GM18502 (cell line): Measurements from ENCODE around the gene PLEKHG1.
A peak's percentile ranks its signal among the peaks of the same experiment; 100 is the strongest.

Experiments
- ATAC-seq: cut with Tn5 transposase; IDR thresholded peaks from one replicate; pipeline ENCODE4 v1.9.1; 2021; ENCODE audit warnings: mild to moderate bottlenecking; ENCODE audit not compliant: unreplicated experiment, poor library complexity

The PLEKHG1 gene

GRCh38 chr6:150599199-150600009 lies at the start of gene PLEKHG1:
Gene PLEKHG1, plus strand, starts transcription at chr6:150599885. Its CDS starts 133,797 bp downstream, at chr6:150733682.
- peak; percentile 86 for ATAC-seq

GRCh38 chr6:150550244-150550643 lies 49.4 kb upstream of the PLEKHG1 start:
- ATAC-seq: no peak

GRCh38 chr6:150557043-150557599 lies 42.6 kb upstream of the PLEKHG1 start:
- no peak for ATAC-seq

GRCh38 chr6:150560004-150560883 lies 39.4 kb upstream of the PLEKHG1 start:
- ATAC-seq: no peak

GRCh38 chr6:150560884-150561219 lies 38.8 kb upstream of the PLEKHG1 start:
- ATAC-seq: no peak

GRCh38 chr6:150565945-150566344 lies 33.7 kb upstream of the PLEKHG1 start:
- ATAC-seq: no peak

- ATAC-seq: no peak
These were observed 33.2 kb upstream of the PLEKHG1 start for GRCh38 chr6:150566486-150566885.

GRCh38 chr6:150567380-150567779 lies 32.3 kb upstream of the PLEKHG1 start:
- ATAC-seq: no peak

- no peak for ATAC-seq
These were observed 31.8 kb upstream of the PLEKHG1 start for GRCh38 chr6:150567823-150568383.

- ATAC-seq: no peak
These were observed 31.1 kb upstream of the PLEKHG1 start for GRCh38 chr6:150568560-150568959.

- ATAC-seq: no peak
These were observed 30.5 kb upstream of the PLEKHG1 start for GRCh38 chr6:150569161-150569560.

- no peak for ATAC-seq
These were observed 26.5 kb upstream of the PLEKHG1 start for GRCh38 chr6:150573041-150573681.

- ATAC-seq: no peak
These were observed 23.8 kb upstream of the PLEKHG1 start for GRCh38 chr6:150575836-150576235.

GRCh38 chr6:150576651-150577226 lies 22.9 kb upstream of the PLEKHG1 start:
- no peak for ATAC-seq

- no peak for ATAC-seq
These were observed 20.1 kb upstream of the PLEKHG1 start for GRCh38 chr6:150579611-150580010.

- ATAC-seq: no peak
These were observed 19.2 kb upstream of the PLEKHG1 start for GRCh38 chr6:150580489-150580888.

GRCh38 chr6:150584065-150584464 lies 15.6 kb upstream of the PLEKHG1 start:
- ATAC-seq: no peak

GRCh38 chr6:150584596-150584995 lies 15.1 kb upstream of the PLEKHG1 start:
- ATAC-seq: no peak

- ATAC-seq: no peak
These were observed 12.8 kb upstream of the PLEKHG1 start for GRCh38 chr6:150586850-150587359.

- ATAC-seq: no peak
These were observed 12.0 kb upstream of the PLEKHG1 start for GRCh38 chr6:150587637-150588036.
